K562 treated with DMSO at 1 percent for 12 hours (cell line): Measurements from ENCODE around the gene AGFG1. TPM values are rescaled to one million over a fixed set of nuclear protein-coding genes. Genes with fewer than 3 reads are reported as not detected.

ENCODE experiments used
- total RNA-seq: library from RNA; unstranded; fragments of 300-600 nt; gene quantifications from 2 replicates; pipeline ENCODE4 v1.2.3, GENCODE V29; 2022; ENCODE audit not compliant: insufficient read depth

The AGFG1 gene, protein sequence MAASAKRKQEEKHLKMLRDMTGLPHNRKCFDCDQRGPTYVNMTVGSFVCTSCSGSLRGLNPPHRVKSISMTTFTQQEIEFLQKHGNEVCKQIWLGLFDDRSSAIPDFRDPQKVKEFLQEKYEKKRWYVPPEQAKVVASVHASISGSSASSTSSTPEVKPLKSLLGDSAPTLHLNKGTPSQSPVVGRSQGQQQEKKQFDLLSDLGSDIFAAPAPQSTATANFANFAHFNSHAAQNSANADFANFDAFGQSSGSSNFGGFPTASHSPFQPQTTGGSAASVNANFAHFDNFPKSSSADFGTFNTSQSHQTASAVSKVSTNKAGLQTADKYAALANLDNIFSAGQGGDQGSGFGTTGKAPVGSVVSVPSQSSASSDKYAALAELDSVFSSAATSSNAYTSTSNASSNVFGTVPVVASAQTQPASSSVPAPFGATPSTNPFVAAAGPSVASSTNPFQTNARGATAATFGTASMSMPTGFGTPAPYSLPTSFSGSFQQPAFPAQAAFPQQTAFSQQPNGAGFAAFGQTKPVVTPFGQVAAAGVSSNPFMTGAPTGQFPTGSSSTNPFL
- 18.7 and 32.5 TPM in 2 replicates for total RNA-seq

DNA sequence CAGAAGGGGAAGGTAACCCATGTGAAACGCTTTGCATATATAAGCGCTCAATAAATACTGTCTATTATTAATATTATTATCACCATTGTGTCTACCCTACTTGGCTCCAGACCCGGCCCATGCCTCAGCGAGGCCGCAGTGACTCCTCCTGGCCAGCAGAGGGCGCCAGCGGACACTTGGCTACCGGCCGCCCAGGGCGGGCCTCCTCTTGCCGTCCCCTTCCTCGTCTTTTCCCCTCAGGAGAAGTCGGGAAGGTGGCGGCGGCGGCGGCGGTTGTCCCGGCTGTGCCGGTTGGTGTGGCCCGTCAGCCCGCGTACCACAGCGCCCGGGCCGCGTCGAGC lies at the start of gene AGFG1:
AGFG1 (plus strand) TSS at position 233 of the 341 bp plus-strand sequence. CDS start 266 bp downstream, outside the sequence.

DNA sequence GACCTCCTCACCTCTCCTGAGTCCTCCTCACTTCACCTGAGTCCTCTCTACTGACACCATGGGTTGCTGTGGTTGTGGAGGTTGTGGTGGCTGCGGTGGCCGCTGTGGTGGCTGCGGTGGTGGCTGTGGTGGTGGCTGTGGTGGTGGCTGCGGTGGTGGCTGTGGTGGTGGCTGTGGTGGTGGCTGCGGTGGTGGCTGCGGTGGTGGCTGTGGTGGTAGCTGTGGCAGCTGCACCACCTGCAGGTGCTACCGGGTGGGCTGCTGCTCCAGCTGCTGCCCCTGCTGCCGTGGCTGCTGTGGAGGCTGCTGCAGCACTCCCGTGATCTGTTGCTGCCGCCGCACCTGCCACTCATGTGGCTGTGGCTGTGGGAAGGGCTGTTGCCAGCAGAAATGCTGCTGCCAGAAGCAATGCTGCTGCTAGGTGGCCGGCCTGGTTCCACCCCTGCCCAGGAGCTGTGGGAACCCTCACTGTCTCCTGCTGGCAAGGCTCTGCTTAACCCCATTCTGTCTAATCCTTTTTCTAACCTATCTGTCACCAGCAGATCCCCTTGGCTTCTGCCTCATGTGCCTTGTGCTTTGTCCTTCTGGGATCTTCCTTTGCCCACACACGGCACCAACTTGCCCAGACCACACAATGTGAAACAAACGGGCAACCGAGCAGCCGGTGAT lies 127.0 kb downstream of the AGFG1 start, which contains the start of gene SCYGR2:
SCYGR2 (plus strand) TSS at position 59 of the 669 bp plus-strand sequence; CDS start at position 59, 0 bp downstream.

Other genes starting within 250 kb of the AGFG1 start
- gene MFF, start 146.9 kb upstream of the AGFG1 start, total RNA-seq = 23.5 and 48.4 TPM in 2 replicates
- gene TM4SF20, start 92.8 kb upstream of the AGFG1 start, total RNA-seq = not detected in 2 replicates
- gene SCYGR1, start 84.2 kb upstream of the AGFG1 start, total RNA-seq = not detected in 2 replicates
- not detected in 2 replicates for gene SCYGR2, start 126.7 kb downstream of the AGFG1 start, total RNA-seq
- gene SCYGR3, start 142.7 kb downstream of the AGFG1 start, total RNA-seq = not detected in 2 replicates
- gene SCYGR4, start 145.3 kb downstream of the AGFG1 start, total RNA-seq = not detected in 2 replicates
- not detected in 2 replicates for gene SCYGR5, start 194.6 kb downstream of the AGFG1 start, total RNA-seq
- gene SLC19A3, start 245.9 kb downstream of the AGFG1 start, total RNA-seq = not detected in 2 replicates